ENCODE measurements around the gene IMMP2L.

DNA sequence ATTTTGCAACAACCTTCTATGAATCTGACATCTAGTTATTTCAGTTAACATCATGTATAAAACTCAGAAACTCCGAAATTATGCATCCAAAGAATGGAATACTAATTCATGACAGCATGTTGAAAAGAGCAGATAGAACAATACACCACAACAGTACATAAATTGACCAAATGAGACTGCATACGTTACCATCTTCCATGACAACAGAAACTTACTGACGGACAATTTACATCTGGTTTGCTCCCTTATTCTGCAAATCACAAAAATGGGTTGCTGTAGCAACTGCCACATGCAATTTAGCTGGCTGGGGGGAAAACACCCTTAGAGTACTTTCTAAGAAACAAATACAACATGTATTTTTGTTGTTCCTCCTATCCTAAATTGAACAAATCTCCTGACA, 457.0 kb downstream of the IMMP2L start:
- TF ChIP-seq, protein P1, sequence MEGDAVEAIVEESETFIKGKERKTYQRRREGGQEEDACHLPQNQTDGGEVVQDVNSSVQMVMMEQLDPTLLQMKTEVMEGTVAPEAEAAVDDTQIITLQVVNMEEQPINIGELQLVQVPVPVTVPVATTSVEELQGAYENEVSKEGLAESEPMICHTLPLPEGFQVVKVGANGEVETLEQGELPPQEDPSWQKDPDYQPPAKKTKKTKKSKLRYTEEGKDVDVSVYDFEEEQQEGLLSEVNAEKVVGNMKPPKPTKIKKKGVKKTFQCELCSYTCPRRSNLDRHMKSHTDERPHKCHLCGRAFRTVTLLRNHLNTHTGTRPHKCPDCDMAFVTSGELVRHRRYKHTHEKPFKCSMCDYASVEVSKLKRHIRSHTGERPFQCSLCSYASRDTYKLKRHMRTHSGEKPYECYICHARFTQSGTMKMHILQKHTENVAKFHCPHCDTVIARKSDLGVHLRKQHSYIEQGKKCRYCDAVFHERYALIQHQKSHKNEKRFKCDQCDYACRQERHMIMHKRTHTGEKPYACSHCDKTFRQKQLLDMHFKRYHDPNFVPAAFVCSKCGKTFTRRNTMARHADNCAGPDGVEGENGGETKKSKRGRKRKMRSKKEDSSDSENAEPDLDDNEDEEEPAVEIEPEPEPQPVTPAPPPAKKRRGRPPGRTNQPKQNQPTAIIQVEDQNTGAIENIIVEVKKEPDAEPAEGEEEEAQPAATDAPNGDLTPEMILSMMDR (IDR thresholded peaks at IDR 0.05 in 4 of 5, conservative IDR thresholded peaks at IDR 0.05 in 1 of 5): no peak
- no peak for TF ChIP-seq POLR2A (IDR thresholded peaks at IDR 0.05)

Measured in gastrocnemius medialis (tissue), 4 donors.